ENCODE data around the gene ARHGEF38.

GRCh38 chr4:105555409-105555808 is 3.0 kb downstream of the ARHGEF38 start:
- no peak for TF ChIP-seq ZNF280C (tag by site-specific recombination; IDR thresholded peaks at IDR 0.05)
- no peak for TF ChIP-seq HOXA7 (CRISPR knock-in tag; IDR thresholded peaks at IDR 0.05; ENCODE audit: borderline replicate concordance)
- no peak for TF ChIP-seq ZFP69B (tag by site-specific recombination; IDR thresholded peaks at IDR 0.05)
- TF ChIP-seq CTCF (tag by site-specific recombination; IDR thresholded peaks at IDR 0.05), result no peak
- no peak for TF ChIP-seq MYNN (tag by site-specific recombination; IDR thresholded peaks at IDR 0.05; ENCODE audit: borderline replicate concordance)
- TF ChIP-seq ZNF514 (tag by site-specific recombination; IDR thresholded peaks at IDR 0.05), result no peak
- TF ChIP-seq ZNF121 (tag by site-specific recombination; IDR thresholded peaks at IDR 0.05), result no peak

Data from HEK293 (cell line).